ENCODE data around the gene ANAPC7.
A peak's percentile ranks its signal among the peaks of the same experiment; 100 is the strongest.
"Not testable (repeated sequence)": the region's sequence is repeated elsewhere in the genome, so short reads cannot be mapped to it uniquely, and the experiment has no call there.

The ANAPC7 gene, protein sequence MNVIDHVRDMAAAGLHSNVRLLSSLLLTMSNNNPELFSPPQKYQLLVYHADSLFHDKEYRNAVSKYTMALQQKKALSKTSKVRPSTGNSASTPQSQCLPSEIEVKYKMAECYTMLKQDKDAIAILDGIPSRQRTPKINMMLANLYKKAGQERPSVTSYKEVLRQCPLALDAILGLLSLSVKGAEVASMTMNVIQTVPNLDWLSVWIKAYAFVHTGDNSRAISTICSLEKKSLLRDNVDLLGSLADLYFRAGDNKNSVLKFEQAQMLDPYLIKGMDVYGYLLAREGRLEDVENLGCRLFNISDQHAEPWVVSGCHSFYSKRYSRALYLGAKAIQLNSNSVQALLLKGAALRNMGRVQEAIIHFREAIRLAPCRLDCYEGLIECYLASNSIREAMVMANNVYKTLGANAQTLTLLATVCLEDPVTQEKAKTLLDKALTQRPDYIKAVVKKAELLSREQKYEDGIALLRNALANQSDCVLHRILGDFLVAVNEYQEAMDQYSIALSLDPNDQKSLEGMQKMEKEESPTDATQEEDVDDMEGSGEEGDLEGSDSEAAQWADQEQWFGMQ

DNA sequence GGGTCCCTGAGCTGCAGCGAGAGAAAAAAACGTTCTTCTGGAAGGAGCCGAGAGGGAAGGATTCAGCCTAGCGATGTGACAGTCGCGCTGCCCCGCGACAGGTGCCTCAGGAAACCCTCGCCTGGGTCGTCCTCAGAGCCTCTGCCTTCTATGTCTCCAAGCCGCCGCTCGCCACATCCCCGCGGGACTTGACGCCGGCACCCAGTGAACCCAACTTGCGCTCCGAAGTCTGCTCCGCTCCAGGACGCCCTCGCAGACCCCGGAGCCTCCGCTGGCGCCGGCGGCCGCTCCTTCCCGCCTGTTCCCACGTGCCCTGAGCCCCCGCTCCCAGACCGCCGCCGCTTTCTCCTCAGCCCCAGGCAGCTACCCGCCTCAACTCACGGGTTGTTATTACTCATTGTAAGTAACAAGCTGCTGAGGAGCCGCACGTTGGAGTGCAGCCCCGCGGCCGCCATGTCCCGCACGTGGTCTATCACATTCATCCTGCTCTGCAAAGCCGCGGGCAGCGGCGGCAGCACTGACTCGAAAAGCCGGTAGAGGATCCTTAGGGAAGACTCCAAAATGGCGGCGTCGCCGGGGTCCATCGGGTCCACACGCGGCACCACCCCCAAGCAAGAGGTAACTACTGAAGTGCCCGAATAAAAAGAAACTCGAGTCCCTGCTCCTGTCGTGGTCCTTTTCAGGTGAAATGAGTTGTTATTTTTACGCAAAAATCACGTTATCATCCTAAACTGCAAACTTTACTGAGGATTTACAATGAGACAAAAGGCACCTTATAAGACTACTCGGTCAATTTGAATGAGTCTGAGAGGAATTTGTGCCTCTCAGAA lies at the start of gene ANAPC7:
ANAPC7 (minus strand) TSS at position 563 of the 830 bp plus-strand sequence; CDS start at position 482, 81 bp downstream.
- peak; percentile 98 for DNase-seq (ENCODE audit: low spot score)

DNA sequence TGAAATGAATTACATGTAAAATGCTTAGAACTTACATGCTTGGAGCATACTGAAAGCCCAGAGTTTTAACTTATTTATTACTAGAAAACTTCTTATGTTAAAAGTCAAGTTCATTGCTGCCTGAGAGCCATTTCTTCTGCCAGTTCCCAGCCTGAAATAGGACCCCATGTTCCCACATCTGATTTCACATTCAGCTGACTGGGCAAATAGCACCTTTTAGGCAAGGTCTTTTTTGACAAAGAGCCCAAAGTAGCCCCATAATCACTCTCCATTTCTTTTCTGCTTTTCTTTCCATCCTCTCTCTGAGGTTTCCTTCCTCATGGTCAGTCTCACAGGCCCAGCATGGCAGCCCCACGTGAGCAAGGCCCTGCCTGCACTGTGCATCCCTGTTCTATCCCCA lies 47.8 kb upstream of the ANAPC7 start:
- no peak for DNase-seq (ENCODE audit: low spot score)

DNA sequence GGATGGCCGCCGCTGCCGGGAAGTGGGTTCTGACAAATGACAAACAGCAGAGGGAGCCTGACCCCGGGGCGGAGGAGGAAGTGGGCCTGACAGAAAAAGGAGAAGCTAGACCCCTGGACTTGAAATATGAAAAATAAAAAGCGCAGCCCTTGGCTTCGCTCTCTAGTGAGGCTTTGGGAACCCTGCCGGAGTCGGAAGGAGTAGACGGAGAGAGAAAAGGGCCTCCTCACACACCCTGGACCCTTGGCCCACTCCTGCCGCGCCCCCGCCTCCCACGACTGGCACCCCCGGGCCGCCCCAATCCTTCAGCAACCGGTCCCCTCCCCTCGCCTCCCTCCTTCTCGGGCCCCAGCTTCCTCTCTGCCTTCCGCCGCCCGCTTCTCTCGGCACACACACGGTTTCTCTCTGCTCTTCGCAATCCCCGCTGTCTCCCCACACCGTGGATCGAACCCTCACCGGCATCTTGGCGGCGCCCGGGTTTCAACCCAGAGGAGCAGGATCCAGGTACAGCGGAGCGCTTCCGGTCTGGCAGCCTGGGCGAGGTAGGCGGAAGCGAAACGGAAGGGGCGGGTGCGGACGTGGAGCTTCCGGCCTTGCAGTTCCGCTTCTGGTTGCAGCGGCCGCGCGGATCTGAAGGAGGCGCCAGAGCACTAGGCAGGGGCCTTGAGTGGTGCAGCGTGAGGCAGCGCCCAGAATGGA lies 46.4 kb upstream of the ANAPC7 start, which contains the start of gene ARPC3:
ARPC3 (minus strand) TSS at position 539 of the 699 bp plus-strand sequence; CDS start at position 462, 77 bp downstream.
- DNase-seq (ENCODE audit: low spot score): peak; percentile 94

DNA sequence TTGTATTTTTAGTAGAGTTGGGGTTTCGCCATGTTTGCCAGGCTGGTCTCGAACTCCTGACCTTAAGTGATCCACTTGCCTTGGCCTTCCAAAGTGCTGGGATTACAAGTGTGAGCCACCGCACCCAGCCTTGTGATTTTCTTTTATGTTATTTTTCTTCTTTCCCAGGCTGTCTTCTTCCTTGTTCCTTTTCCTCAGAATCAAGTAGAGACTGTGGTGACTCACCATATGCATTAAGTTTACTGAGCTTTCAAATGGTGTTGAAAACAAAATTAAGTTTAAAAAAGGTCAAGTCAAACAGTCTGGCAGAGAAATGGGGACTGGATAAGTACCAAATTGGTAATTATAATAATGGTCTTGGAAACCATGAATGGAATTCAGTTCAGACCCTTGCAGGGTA lies 40.9 kb upstream of the ANAPC7 start:
- DNase-seq (ENCODE audit: low spot score): no peak

DNA sequence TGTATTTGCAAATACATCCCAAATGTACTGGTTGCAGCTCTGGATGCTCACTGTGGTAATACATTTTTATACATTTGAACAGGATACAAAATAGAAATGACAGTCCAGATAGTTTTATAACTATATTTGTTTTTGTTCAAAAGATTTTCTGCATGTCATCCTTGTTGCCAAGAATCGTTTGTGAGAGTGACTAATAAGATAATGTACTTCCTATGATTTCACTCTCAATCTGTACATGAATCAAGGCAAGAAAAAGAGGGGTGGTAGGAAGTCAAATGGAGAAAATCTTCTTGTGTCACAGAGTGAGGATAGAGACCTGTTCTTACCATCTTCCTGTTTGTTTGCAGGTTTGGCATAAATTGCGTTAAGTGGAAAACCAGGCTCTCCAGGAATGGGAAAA lies 32.7 kb upstream of the ANAPC7 start:
- DNase-seq (ENCODE audit: low spot score): no peak

DNA sequence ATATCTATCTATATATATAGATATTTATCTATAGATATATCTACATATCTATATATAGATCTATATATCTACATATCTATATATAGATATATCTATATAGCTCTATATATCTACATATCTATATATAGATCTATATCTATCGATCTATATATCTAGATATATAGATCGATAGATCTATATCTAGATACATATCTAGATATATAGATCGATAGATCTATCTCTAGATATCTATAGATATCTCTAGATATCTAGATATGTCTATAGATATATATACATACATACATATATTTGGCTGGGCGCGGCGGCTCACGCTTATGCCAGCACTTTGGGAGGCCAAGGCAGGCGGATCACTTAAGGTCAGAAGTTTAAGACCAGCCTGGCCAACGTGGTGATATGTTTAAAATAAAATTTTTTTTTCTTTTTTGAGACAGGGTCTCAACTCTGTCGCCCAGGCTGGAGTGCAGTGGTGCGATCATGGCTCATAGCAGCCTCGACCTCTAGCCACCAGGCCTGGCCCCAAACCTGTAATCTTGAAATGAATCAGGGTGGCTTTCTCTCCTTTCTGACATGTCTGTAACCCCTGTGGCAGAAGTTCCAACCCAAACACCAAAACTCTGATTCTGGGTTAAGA lies 28.6 kb upstream of the ANAPC7 start:
- DNase-seq (ENCODE audit: low spot score): no peak

DNA sequence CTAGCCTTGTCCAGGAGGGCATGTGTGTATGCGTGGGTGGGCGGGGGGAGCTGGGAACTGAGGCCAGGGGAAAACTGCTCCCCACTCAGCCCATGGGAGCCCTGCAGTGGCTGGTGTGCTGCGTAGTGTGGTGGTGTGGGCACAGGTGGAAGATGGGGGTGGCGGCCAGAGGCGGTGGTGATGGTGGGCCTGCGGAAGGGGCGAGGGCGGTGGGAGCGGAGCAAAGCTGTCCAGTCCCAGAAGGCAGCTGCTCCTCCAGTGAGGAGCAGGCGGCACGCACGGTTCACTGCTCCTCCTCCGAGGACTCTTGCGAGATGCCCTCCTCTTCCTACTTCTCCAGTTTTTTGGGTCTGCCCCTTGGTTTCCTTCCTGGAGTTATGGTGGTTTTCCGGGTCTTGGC lies 26.2 kb upstream of the ANAPC7 start:
- not testable (repeated sequence) for DNase-seq (ENCODE audit: low spot score)

DNA sequence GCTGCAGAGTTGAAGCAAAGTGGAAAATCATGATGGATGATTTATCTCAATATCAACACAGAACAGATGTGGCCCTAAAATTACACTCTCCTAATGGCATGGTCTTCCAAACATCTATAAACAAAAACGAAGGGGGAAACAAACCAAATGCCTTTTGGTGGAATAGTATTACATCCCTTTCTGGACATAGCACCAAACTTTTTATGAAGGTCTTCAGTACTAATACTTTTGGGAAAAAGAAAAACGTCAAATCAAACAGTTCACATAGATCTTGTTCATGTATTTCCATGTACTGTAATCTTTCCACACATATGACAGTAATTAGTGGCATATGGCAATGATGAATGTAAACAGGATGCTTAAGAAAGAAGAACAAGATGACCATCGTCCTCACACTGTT lies 22.9 kb upstream of the ANAPC7 start:
- DNase-seq (ENCODE audit: low spot score): no peak

DNA sequence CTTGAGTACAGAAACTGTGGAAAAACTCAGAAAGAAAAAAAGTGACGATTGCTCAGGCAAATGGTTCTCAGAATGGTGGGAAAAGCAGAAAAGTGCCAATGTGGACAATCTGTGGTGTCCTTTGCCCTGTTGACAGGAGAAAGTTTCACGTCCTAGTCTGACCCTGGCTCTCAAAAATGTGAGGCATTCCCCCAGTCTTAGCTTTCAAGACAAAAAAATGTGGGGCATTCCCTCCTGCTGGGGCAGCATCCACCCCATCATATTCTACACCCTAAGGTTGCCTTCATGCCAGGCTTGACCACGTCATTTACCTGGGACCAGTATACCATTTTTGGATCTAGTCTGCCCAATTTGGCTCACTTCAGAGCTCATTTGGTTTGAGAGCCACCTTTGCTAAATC lies 20.7 kb upstream of the ANAPC7 start:
- peak; percentile 10 for DNase-seq (ENCODE audit: low spot score)

DNA sequence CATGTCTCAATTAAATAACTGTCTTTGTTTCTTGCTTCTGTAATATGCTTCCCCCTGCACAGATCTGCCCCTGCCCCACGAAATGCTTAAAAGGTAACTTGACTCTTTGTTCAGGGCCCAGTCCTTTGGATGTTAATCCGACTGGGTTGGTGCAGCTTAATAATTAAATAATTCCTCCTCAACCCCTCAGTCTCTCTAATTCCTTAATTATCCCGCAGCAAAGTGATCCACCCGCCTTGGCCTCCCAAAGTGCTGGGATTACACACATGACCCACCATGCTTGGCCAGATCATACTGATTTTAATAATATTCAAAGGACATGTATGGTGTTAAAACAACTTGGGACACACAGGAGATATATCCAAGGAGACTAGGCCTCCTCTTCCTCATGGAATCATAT lies 18.2 kb upstream of the ANAPC7 start:
- DNase-seq (ENCODE audit: low spot score): no peak

DNA sequence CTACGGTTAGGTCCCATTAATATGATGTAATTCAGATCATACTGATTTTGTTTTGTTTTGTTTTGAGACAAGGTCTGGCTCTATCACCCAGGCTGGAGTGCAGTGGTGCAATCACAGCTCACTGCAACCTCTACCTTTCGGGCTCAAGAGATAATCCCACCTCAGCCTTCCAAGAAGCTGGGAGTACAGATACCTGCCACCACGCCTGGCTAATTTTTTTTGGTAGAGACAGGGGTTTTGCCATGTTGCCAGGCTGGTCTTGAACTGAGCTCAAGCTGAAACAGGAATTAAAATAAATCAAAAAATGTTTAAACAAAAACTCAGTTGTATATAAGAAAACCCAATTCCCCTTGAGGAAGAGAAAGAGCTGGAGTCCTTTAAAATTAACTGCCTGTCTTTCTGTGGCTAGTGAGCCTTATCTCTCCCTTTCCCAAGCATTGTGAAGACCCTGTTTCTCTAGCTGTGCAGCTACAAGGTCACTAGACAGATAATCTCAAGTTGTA lies 17.7 kb upstream of the ANAPC7 start:
- DNase-seq (ENCODE audit: low spot score): no peak

DNA sequence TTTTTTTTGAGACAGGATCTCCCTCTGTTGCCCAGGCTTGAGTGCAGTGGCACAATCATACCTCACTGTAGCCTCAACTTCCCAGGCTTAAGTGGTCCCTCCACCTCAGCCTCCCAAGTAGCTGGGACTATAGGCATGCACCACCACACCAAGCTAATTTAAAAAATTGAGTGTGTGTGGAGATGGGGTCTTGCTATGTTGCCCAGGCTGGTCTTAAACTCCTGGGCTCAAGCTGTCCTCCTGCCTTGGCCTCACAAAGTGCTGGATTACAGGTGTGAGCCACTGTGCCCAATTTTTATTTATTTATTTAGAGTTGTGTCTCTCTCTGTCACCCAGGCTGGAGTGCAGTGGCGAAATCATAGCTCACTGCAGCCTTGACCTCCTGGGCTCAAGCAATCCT lies 17.1 kb upstream of the ANAPC7 start:
- not testable (repeated sequence) for DNase-seq (ENCODE audit: low spot score)

DNA sequence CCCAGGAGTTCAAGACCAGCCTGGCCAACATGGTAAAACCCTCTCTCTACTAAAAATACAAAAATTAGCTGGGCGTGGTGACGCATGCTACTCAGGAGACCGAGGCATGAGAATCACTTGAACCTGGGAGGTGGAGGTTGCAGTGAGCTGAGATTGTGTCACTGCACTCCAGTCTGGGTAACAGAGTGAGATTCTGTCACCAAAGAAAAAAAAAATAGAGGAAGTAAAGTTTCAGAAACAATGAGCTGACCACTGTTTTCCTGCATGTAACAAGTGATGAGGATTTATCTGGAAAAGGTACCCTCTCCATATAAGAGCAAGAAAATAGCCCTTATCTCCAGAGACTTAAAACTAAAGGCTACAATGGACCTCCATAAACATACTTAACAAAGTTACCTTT lies 13.6 kb upstream of the ANAPC7 start:
- DNase-seq (ENCODE audit: low spot score): not testable (repeated sequence)

DNA sequence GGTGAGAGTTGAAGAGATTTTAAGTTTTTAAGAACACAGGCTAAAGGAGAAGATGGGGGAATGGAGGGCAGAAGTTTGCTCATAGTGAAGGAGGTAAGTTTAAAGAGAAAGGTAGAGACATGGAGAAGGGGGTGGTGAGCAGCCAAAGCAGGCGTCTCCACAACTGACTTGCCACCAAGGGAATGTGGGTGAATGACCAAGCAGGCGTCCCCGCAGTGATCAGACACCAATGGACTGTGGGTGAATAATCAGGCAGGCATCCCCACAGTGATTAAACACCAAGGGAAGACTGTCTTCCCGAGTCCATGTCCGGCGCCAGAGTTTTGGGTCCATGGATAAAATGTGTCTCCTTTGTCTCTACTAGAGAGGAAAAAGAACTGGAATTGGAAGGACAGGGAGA lies 6.6 kb upstream of the ANAPC7 start:
- not testable (repeated sequence) for DNase-seq (ENCODE audit: low spot score)

DNA sequence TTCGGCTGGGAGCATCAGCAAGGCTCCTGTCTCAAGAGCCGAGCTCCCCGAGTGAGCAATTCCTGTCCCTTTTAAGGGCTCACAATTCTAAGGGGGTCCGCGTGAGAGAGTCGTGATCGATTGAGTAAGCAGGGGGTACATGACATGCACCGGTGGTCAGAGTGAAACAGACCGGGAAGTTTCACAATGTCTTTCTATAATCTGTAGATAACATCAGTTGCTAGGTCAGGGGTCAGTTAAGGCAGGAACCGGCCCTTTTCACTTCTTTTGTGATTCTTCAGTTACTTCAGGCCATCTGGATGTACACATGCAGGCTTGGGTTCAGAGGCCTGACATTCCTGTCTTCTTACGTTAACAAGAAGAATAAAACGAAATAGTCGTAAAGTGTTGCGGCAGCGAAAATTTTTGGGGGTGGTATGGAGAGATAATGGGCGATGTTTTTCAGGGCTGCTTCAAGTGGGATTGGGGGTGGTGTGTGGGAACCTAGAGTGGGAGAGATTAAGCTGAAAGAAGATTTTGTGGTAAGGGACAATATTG lies 1.7 kb upstream of the ANAPC7 start:
- DNase-seq (ENCODE audit: low spot score): not testable (repeated sequence)

DNA sequence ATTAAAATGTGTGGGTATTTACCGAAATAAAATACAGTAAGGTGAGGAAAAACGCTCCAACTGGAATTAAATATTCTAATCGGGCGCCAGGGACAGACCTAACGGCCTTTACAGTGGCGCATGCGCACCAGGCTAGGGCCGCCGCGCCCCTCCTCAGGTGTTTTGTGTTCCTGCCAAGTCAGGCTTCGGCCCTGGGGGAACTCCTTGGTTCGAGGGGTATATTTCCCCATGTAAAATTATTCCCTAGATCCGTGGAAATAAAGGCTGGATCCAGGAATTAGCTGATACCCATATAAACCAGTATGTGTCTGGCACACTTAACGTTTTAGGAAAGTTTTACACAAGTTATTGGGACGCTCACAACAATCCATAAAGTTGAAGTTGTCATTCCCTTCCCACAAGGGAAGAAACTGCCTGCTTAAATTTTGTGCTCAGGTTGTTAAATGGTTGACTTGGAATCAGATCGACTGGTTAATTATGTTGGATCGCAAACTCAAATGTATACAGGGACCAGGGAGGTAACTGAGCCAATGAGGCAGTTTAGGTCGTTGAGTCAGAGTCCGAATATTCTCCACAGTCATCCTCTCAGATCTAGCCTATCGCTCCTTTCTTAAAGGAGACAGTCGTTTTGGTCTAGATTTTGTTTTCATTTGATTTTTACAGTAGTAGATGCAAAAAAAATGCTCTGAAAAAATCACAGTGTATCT lies 621 bp upstream of the ANAPC7 start:
- DNase-seq (ENCODE audit: low spot score): peak; percentile 97

DNA sequence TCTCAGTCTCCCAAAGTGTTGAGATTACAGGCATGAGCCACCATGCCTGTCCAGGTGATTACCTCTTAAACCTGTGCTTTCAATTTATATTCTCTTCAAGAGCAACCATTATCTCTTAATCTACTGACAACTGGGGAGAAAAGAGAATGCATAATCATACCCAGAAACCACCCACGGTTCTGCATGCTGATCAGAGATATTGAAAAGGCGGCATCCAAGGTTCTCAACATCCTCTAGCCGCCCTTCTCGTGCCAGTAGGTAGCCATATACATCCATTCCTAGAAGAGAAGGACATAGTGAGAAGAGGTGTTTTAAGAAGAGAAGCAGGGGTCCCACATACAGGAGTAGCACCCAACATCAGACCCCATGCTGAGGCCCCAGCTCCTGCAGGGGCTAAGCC lies 20.8 kb downstream of the ANAPC7 start:
- no peak for DNase-seq (ENCODE audit: low spot score)

DNA sequence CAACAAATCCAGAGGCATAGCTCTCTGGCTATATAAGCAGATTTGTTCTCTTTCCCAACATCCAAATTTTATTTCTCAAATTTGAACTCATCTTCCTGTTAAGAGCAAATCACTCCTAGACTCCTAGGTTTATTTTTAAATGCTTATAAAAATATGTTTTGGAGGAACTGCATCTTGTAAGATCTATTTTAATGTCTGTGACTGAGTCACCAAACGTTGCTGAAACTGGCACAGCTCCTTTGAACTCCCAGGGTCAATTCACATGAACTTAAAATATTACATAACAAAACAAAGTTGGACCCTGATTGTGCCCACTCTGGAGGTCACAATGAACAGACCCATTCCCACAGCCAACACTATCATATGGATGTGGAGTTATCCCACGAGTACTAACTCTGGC lies 23.9 kb downstream of the ANAPC7 start:
- DNase-seq (ENCODE audit: low spot score): no peak

DNA sequence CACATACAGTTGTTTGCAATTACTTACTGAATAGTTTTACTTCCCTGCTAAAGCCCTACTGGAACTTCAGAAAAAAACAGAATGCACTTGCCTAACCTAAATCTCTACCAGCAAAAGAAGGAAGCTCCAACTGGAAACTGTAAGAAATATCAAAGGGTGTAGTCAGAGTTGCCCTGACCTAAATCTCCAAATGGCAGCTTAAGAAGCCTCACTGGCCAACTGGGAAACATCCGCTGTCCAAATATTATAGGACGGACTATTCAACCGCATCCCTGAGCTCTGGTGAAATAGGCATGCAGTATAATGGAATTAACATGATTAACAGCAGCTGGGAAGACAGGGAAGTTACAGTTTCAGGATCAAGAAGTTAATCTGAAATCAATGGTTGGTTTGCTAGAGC lies 24.3 kb downstream of the ANAPC7 start:
- no peak for DNase-seq (ENCODE audit: low spot score)

DNA sequence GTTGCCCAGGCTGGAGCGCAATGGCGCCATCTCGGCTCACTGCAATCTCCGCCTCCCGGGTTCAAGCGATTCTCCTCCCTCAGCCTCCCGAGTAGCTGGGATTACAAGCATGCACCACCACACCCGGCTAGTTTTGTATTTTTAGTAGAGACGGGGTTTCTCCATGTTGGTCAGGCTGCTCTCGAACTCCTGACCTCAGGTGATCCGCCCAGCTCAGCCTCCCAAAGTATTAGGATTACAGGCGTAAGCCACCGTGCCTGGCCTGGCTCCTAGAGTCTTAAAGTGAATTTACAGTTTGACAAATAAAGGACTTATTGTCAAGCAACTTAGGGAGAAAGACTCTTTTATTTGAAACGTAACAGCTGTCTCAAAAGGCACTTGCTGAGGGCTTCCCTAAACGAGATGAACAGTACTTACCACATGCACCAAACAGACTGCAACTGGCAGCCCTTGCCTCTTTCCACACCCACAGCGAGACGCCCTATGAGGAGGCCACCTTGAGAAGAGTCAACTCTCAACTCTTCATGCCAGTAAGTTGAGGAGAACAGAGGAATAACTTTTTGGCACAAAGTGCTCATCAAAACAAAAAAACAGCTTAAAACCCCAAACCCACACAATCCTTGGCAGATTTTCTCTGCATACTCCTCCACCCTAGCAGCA lies 25.2 kb downstream of the ANAPC7 start:
- not testable (repeated sequence) for DNase-seq (ENCODE audit: low spot score)

All from iPS-NIHi11 (cell line).